ENCODE measurements around the gene MYO1B.

MYO1B gene

GRCh38 chr2:191327484-191327883, 82.3 kb downstream of the MYO1B start:
- no peak for DNase-seq

GRCh38 chr2:191328150-191328809, 83.1 kb downstream of the MYO1B start:
- DNase-seq = no peak

GRCh38 chr2:191329841-191330240, 84.6 kb downstream of the MYO1B start:
- DNase-seq = no peak

- DNase-seq = no peak
Measured at GRCh38 chr2:191333911-191334357, 88.7 kb downstream of the MYO1B start.

GRCh38 chr2:191335875-191336464, 90.8 kb downstream of the MYO1B start:
- DNase-seq = no peak

GRCh38 chr2:191341436-191341835, 96.2 kb downstream of the MYO1B start:
- DNase-seq = no peak

- DNase-seq = no peak
Measured at GRCh38 chr2:191343796-191344338, 98.7 kb downstream of the MYO1B start.

GRCh38 chr2:191345788-191346187, 100.6 kb downstream of the MYO1B start:
- DNase-seq = no peak

GRCh38 chr2:191347154-191347553, 102.0 kb downstream of the MYO1B start:
- no peak for DNase-seq

GRCh38 chr2:191347881-191348280, 102.7 kb downstream of the MYO1B start:
- no peak for DNase-seq

GRCh38 chr2:191349990-191350389, 104.8 kb downstream of the MYO1B start:
- no peak for DNase-seq

- no peak for DNase-seq
Measured at GRCh38 chr2:191350826-191351225, 105.6 kb downstream of the MYO1B start.

GRCh38 chr2:191351298-191351697, 106.1 kb downstream of the MYO1B start:
- no peak for DNase-seq

- DNase-seq = no peak
Measured at GRCh38 chr2:191351921-191352320, 106.7 kb downstream of the MYO1B start.

GRCh38 chr2:191352536-191352935, 107.3 kb downstream of the MYO1B start:
- no peak for DNase-seq

- no peak for DNase-seq
Measured at GRCh38 chr2:191355170-191355758, 110.1 kb downstream of the MYO1B start.

- DNase-seq = no peak
Measured at GRCh38 chr2:191357678-191358077, 112.5 kb downstream of the MYO1B start.

- no peak for DNase-seq
Measured at GRCh38 chr2:191358325-191359025, 113.3 kb downstream of the MYO1B start.

- no peak for DNase-seq
Measured at GRCh38 chr2:191359133-191359532, 113.9 kb downstream of the MYO1B start.

- no peak for DNase-seq
Measured at GRCh38 chr2:191360918-191361317, 115.7 kb downstream of the MYO1B start.

GRCh38 chr2:191362841-191363240, 117.6 kb downstream of the MYO1B start:
- no peak for DNase-seq

- DNase-seq = no peak
Measured at GRCh38 chr2:191363267-191363666, 118.1 kb downstream of the MYO1B start.

GRCh38 chr2:191365089-191365488, 119.9 kb downstream of the MYO1B start:
- DNase-seq = no peak

- DNase-seq = no peak
Measured at GRCh38 chr2:191366199-191366598, 121.0 kb downstream of the MYO1B start.

Measured in AML-193 (cell line).